ENCODE data around the gene MBNL1.

DNA sequence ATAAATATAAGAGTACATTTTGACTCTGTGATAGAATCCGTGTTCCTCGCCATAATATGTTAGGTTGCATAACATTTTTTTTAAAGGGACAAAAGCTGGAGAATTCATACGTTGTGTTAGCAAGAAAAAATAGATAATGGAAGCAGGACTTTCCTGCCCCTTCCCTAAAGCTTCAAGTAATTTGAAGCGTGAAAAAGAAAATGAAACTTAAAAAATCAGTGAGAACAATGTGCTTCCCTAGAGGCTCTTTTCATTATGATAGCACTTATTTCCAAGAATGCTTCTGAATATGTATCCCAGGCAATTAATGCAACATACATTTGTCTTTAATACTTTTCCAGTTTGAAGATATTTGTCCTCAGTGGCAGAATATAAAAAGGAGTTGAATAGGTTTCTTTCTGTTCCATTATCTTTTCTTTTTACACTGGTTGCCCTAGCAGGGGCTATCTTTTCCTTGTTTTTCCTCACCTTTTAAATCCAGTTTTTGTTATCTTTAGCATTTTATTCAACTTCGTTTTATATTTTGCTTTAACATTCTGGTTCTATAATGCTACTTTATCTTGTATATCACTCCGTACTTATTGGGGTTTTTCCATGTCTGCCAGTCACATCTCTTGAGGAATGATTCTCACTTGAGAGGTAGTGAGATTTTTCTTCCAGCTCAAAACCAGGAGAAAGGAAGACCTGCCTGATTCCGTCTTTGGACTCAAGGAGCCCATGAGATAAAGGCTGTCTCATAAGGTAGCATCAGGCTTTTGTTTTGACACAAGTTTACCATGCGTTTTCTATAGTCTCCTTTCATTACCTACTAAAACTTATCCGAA, 113.8 kb downstream of the MBNL1 start:
- TF ChIP-seq, protein P1, sequence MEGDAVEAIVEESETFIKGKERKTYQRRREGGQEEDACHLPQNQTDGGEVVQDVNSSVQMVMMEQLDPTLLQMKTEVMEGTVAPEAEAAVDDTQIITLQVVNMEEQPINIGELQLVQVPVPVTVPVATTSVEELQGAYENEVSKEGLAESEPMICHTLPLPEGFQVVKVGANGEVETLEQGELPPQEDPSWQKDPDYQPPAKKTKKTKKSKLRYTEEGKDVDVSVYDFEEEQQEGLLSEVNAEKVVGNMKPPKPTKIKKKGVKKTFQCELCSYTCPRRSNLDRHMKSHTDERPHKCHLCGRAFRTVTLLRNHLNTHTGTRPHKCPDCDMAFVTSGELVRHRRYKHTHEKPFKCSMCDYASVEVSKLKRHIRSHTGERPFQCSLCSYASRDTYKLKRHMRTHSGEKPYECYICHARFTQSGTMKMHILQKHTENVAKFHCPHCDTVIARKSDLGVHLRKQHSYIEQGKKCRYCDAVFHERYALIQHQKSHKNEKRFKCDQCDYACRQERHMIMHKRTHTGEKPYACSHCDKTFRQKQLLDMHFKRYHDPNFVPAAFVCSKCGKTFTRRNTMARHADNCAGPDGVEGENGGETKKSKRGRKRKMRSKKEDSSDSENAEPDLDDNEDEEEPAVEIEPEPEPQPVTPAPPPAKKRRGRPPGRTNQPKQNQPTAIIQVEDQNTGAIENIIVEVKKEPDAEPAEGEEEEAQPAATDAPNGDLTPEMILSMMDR (IDR thresholded peaks at IDR 0.05) = no peak
- TF ChIP-seq POLR2A (IDR thresholded peaks at IDR 0.05) = no peak
